Adrenal gland (tissue), 12 donors: ENCODE data around the gene RTF2. TPM values are rescaled to one million over a fixed set of nuclear protein-coding genes. Genes with fewer than 3 reads are reported as not detected.
"Not testable (repeated sequence)": the region's sequence is repeated elsewhere in the genome, so short reads cannot be mapped to it uniquely, and the experiment has no call there.

ENCODE experiments used
- DNase-seq, 7 donors: peaks; one replicate each; pipeline ENCODE4 v3.0.0-alpha.2; 2019 to 2020
- H3K27ac ChIP-seq, 5 donors: fragments of 200-600 bp; sonication (generic) in 4 of 5; 1 replicate in 3 of 5; 2 replicates in 2 of 5; pipeline versions ENCODE4 v1.5.1 to v1.8.0; 2016 to 2020; ENCODE audit warnings: mild to moderate bottlenecking in 1 of 5
- H3K27me3 ChIP-seq: fragments of 200-600 bp; 2 replicates; pipeline ENCODE4 v1.8.0; 2021
- H3K36me3 ChIP-seq, 2 donors: fragments of 200-600 bp; replicated peaks in 1 of 2; 1 replicate in 1 of 2; 2 replicates in 1 of 2; pipeline versions ENCODE4 v1.5.1 to v1.8.0; 2018 to 2022
- H3K4me1 ChIP-seq, 2 donors: fragments of 200-600 bp; replicated peaks in 1 of 2; 1 replicate in 1 of 2; 2 replicates in 1 of 2; pipeline versions ENCODE4 v1.5.1 to v1.8.0; 2018 to 2021
- H3K4me3 ChIP-seq, 4 donors: fragments of 200-600 bp; sonication (generic) in 3 of 4; one replicate each; pipeline ENCODE4 v1.5.1; 2016 to 2018
- H3K9me3 ChIP-seq, 3 donors: fragments of 200-600 bp; sonication (generic) in 1 of 3; replicated peaks in 1 of 3; 1 replicate in 2 of 3; 2 replicates in 1 of 3; pipeline versions ENCODE4 v1.5.1 to v1.8.0; 2016 to 2021
- POLR2A ChIP-seq, 2 donors: fragments of 450-650 bp; IDR thresholded peaks; one replicate each; pipeline ENCODE4 v1.6.1; 2017; ENCODE audit warnings: antibody characterized with exemption in 2 of 2, mild to moderate bottlenecking in 2 of 2, moderate library complexity in 1 of 2
- WGBS, 4 donors: extraction: QIAGEN DNeasy Blood & Tissue Kit in 2 of 4; methylation state at CpG; one replicate each; pipeline versions ENCODE4 v1.1.5 to v1.1.7; 2013 to 2017; 5-methylcytosine and 5-hydroxymethylcytosine counted together
- intact Hi-C, 2 donors: fragments of 100-400 bp; cut with DNase I; formaldehyde crosslinking; loops; one replicate each; pipeline versions ENCODE4 v1.14.1 to v1.15.0; 2022 to 2023
- polyA plus RNA-seq, 3 donors: library from polyadenylated mRNA; stranded (reverse); fragments of 200-250 nt in 2 of 3; fragments of 350-450 nt in 1 of 3; fragmentation: Illumina TruSeq in 1 of 3; extraction: RNeasy Lipid Tissue Mini Kit (QIAGEN cat#74804) in 1 of 3; gene quantifications; one replicate each; pipeline ENCODE4 v1.2.3, GENCODE V29; 2013 to 2014
- total RNA-seq, 9 donors: library from RNA; depleted of rRNA in 4 of 9; stranded (reverse); fragments of >200 nt in 4 of 9; fragments of 120-200 nt in 1 of 9; fragmentation: NEBNext Ultra II Directional in 1 of 9; extraction: Animal tissue kit (Norgen Biotek cat#: 25700) in 1 of 9; gene quantifications; one replicate each; pipeline versions ENCODE4 v1.1.0 to v1.2.4, GENCODE V29; 2013 to 2023
- TF ChIP-seq, protein P1 (sequence below), 6 experiments: fragments of 450-650 bp in 4 of 6; fragments of 200-600 bp in 2 of 6; sonication (generic) in 1 of 6; IDR thresholded peaks; 1 replicate in 5 of 6; 2 replicates in 1 of 6; pipeline versions ENCODE4 v1.5.1 to v1.8.0; 2016 to 2021; ENCODE audit warnings: antibody characterized with exemption in 6 of 6, mild to moderate bottlenecking in 2 of 6, moderate library complexity in 1 of 6
- donor health status: healthy with polysubstance abuse.
- donor health status: Bipolar disorder and iron deficiency.
- donor health status: DM: yes; HTN: yes; CAD: no.
- donor health status: DM: no; HTN: no; CAD: no.
- donor health status: DM: no; HTN: no; CAD: no.
- donor health status: DM: yes; HTN: yes; CAD: no.

The RTF2 gene
- total and polyA plus RNA-seq, 12 donors = 48.8 to 156 (median 92.8) TPM

- H3K36me3 ChIP-seq = no peaks in the 10 kb centered on the region
- intact Hi-C loops = no loop called here
- no peaks in the 10 kb centered on the region for H3K4me1 ChIP-seq
- WGBS, 4 donors = 92 to 97% (median 94%) methylated on average over 7 of the region's 7 CpGs
- H3K27ac ChIP-seq = no peak overlapping the region
- no peaks in the 10 kb centered on the region for H3K9me3 ChIP-seq
- DNase-seq = no peak
- no peak for TF ChIP-seq POLR2A (IDR thresholded peaks at IDR 0.05)
- TF ChIP-seq, protein P1, sequence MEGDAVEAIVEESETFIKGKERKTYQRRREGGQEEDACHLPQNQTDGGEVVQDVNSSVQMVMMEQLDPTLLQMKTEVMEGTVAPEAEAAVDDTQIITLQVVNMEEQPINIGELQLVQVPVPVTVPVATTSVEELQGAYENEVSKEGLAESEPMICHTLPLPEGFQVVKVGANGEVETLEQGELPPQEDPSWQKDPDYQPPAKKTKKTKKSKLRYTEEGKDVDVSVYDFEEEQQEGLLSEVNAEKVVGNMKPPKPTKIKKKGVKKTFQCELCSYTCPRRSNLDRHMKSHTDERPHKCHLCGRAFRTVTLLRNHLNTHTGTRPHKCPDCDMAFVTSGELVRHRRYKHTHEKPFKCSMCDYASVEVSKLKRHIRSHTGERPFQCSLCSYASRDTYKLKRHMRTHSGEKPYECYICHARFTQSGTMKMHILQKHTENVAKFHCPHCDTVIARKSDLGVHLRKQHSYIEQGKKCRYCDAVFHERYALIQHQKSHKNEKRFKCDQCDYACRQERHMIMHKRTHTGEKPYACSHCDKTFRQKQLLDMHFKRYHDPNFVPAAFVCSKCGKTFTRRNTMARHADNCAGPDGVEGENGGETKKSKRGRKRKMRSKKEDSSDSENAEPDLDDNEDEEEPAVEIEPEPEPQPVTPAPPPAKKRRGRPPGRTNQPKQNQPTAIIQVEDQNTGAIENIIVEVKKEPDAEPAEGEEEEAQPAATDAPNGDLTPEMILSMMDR (IDR thresholded peaks at IDR 0.05) = no peak
- H3K27me3 ChIP-seq = no peaks in the 10 kb centered on the region
- H3K4me3 ChIP-seq = no peak overlapping the region
Observed at GRCh38 chr20:56527521-56527920, 59.1 kb downstream of the RTF2 start.

DNA sequence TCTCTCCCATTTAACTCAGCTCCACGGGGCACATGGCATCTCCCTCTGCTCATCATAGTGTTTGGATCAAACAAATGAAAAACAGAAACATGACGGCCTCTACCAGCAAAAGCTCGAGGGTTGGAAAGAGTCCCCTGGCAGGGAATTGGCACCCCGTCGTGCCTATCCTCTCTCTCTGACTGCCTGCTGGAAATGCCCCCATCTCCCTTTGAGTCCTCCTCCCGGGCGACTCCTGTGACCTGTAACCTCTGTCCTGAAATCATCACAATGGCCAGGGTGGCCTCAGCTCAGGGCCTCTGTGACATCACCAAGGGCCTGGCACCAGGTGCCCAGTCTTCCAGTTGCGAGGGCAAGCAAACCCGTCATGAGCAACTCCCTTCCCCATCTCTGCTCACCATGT, 64.5 kb downstream of the RTF2 start, which contains the start of gene FAM209B:
Gene FAM209B (plus strand): TSS at position 301 of the 400 bp plus-strand sequence. CDS start 96 bp downstream, at position 397.
- H3K4me3 ChIP-seq, H3K27me3 ChIP-seq, DNase-seq, H3K9me3 ChIP-seq, H3K4me1 ChIP-seq, intact Hi-C loops, H3K27ac ChIP-seq, H3K36me3 ChIP-seq: not testable (repeated sequence)
- WGBS, 4 donors = 82 to 91% (median 89%) methylated on average over 7 to 9 of the region's 9 CpGs

- WGBS, 4 donors = 63 to 66% (median 65%) methylated on average over 3 of the region's 3 CpGs
- H3K27me3 ChIP-seq = no peaks in the 10 kb centered on the region
- no peak for TF ChIP-seq POLR2A (IDR thresholded peaks at IDR 0.05)
- TF ChIP-seq, protein P1 (IDR thresholded peaks at IDR 0.05) = no peak
- no peak overlapping the region for H3K27ac ChIP-seq
- no peaks in the 10 kb centered on the region for H3K4me1 ChIP-seq
- no peak overlapping the region for H3K4me3 ChIP-seq
- H3K9me3 ChIP-seq = no peaks in the 10 kb centered on the region
- intact Hi-C loops = no loop called here
- H3K36me3 ChIP-seq = no peaks in the 10 kb centered on the region
- no peak for DNase-seq
Observed at GRCh38 chr20:56537997-56538396, 69.6 kb downstream of the RTF2 start.

DNA sequence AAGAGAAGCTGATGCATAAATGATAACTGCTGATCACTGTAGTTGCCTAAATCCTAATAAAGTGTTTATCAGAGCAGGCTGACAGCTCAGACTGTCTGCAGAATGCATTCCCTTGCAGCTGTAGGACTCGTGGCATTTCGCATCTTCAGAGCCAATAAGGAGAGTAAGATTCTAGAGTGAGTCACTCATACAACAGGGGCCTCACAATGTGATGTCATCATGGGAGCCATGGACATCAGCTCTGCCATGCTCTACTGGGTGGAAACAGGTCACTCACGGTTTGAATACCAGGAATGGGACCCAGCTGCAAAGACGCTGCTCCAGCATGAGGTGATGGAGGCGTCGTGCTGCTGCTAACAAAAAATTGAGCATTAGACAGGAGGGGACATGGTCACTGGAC, 72.0 kb downstream of the RTF2 start:
- TF ChIP-seq, protein P1 (IDR thresholded peaks at IDR 0.05) = no peak
- no peak for TF ChIP-seq POLR2A (IDR thresholded peaks at IDR 0.05)
- Histone ChIP-seq H3K27ac (no peak overlapping the region), H3K4me3 (no peak overlapping the region), H3K9me3 (no peaks in the 10 kb centered on the region), H3K27me3 (no peaks in the 10 kb centered on the region), H3K36me3 (no peaks in the 10 kb centered on the region), H3K4me1 (no peaks in the 10 kb centered on the region)
- 78 to 87% (median 81%) methylated on average over 6 of the region's 6 CpGs for WGBS, 4 donors
- intact Hi-C loops = no loop called here
- DNase-seq = no peak

DNA sequence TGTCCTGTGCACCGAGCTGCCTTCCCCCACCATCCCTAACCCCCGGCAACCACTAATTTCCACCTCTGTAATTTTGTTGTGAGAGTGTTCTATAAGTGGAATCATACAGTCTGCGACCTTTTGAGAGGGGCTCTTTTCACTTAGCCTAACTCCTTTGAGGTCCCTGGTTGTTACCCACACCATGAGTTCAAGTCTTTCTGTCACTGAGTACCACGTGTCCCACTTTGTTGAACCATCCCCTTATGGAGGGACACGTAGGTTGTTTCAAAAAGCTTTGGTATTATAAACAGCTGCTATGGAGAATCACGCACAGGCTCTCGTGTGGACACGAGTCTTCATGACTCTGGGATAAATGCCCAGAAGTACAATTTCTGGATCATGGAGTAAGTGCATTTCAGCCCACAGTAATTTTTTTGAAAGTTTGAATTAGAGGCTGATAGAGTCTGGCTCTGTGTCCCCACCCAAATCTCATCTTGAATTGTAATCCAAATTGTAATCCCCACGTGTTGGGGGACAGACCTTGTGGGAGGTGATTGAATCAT, 74.1 kb downstream of the RTF2 start:
- Histone ChIP-seq H3K4me3 (no peak overlapping the region), H3K9me3 (no peaks in the 10 kb centered on the region), H3K27me3 (no peaks in the 10 kb centered on the region), H3K27ac (no peak overlapping the region), H3K36me3 (no peaks in the 10 kb centered on the region), H3K4me1 (no peaks in the 10 kb centered on the region)
- TF ChIP-seq POLR2A (IDR thresholded peaks at IDR 0.05) = no peak
- TF ChIP-seq, protein P1 (IDR thresholded peaks at IDR 0.05) = no peak
- WGBS, 4 donors = 70 to 85% (median 72%) methylated on average over 9 of the region's 9 CpGs
- intact Hi-C loops = no loop called here
- no peak for DNase-seq
